NOMO-1 (cell line): Measurements from ENCODE around the gene ATP6V1F.
A peak's percentile ranks its signal among the peaks of the same experiment; 100 is the strongest.

Experiments
- DNase-seq, 2 experiments: peaks; one replicate each; lab custom pipeline; 2025; ENCODE audit not compliant: unreplicated experiment in 2 of 2; lab: John Stamatoyannopoulos, UW

Gene ATP6V1F

DNA sequence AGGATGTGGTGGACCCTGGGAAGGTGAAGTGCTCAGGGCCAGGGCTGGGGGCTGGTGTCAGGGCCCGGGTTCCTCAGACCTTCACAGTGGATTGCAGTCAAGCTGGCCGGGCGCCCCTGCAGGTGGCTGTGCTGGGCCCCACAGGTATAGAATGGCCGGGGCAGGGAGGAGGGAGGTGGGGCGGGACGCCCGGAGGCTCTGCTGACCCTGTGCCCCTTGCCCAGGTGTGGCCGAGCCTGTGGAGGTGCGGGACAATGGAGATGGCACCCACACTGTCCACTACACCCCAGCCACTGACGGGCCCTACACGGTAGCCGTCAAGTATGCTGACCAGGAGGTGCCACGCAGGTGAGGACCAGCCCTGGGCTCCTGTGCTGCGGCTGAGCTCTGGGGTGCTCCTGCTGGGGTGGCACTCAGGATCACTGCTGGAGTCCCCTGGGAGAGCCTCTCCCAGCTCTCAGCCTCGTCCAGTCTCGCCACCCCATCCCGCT, 14.9 kb upstream of the ATP6V1F start:
- no peak for DNase-seq

- DNase-seq: no peak
Measured at GRCh38 chr7:128848289-128849155, 14.1 kb upstream of the ATP6V1F start.

- no peak for DNase-seq
Measured at GRCh38 chr7:128849156-128849515, 13.5 kb upstream of the ATP6V1F start.

DNA sequence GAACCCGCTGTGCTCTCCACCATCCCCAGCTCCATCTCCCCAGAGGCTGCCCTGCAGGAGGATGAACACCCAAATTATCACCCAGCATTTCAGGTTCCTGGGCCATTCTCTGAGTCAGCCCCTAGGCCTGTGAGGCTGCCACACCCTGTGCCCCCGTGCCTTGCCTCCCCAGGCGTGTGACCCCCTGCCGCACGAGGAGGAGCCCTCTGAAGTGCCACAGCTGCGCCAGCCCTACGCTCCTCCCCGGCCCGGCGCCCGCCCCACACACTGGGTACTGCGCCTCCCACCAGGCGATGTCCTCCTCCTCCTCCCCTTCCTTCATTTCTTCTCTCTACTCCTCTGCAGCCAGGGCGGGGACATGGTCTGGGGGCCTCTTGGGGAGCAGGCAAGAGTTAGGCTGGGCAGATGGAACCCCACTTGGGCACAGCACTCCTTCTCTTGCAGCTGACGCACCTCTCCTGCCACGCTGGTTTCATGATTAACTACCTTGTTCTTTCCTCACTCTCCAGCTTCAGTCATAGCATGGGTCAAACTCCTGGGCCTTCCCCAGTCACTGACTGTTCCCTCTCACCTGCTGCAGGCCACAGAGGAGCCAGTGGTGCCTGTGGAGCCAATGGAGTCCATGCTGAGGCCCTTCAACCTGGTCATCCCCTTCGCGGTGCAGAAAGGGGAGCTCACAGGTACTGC, 12.7 kb upstream of the ATP6V1F start:
- no peak for DNase-seq

DNA sequence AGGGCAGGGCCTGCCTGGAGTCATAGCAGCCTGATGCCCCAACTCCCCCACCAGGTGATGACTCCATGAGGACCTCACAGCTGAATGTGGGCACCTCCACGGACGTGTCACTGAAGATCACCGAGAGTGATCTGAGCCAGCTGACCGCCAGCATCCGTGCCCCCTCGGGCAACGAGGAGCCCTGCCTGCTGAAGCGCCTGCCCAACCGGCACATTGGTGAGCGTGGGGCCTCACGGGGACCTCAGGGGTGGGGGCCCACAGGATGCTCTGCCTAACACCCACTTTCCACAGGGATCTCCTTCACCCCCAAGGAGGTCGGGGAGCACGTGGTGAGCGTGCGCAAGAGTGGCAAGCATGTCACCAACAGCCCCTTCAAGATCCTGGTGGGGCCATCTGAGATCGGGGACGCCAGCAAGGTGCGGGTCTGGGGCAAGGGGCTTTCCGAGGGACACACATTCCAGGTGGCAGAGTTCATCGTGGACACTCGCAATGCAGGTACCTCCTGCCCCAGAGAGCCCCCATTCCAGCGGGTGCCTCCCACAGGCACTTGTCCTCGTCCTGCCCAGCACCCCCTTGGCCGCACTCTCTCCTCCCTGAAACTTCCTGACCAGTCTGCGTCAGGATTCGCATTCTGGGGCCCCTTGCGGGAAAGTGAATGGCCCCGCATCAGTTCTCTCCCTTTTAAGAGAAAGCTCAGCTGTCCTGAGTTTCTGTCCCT, 10.0 kb upstream of the ATP6V1F start:
- no peak for DNase-seq

DNA sequence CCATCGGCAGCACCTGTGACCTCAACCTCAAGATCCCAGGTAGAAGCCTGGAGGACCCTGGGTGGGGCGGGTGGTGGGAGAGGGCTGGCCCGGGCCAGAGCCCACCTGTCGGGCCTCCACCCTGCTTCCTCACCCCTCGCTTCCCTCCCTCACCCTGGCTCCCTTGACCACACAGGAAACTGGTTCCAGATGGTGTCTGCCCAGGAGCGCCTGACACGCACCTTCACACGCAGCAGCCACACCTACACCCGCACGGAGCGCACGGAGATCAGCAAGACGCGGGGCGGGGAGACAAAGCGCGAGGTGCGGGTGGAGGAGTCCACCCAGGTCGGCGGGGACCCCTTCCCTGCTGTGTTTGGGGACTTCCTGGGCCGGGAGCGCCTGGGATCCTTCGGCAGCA, 8.9 kb upstream of the ATP6V1F start:
- DNase-seq: no peak

DNA sequence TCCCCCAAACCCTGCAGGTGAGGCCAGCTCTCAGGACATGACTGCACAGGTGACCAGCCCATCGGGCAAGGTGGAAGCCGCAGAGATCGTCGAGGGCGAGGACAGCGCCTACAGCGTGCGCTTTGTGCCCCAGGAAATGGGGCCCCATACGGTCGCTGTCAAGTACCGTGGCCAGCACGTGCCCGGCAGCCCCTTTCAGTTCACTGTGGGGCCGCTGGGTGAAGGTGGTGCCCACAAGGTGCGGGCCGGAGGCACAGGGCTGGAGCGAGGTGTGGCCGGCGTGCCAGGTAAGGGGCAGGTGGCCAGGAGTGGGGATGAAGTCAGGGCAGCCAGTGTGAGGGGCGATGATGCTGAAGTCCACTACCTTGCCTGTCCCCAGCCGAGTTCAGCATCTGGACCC, 8.3 kb upstream of the ATP6V1F start:
- DNase-seq: no peak

DNA sequence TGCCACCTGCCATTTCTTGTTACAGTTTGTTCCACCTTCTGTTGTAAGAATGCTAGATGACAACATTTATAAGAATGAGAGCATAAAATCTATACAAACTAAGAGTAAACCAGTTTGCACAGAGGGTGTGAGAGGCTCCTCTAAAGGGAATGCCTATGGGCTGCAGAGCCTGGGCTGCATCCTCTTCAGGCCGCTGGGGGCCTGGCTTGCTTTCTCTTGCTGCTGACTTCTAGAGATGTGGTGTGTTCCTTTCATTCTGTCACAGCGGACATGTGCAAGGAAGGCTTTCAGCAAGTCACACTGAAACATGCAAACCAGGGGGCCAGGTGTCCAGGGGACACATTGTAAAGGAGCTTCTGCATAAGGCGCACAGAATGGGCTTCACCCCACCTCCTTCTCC, 7.1 kb upstream of the ATP6V1F start:
- no peak for DNase-seq

DNA sequence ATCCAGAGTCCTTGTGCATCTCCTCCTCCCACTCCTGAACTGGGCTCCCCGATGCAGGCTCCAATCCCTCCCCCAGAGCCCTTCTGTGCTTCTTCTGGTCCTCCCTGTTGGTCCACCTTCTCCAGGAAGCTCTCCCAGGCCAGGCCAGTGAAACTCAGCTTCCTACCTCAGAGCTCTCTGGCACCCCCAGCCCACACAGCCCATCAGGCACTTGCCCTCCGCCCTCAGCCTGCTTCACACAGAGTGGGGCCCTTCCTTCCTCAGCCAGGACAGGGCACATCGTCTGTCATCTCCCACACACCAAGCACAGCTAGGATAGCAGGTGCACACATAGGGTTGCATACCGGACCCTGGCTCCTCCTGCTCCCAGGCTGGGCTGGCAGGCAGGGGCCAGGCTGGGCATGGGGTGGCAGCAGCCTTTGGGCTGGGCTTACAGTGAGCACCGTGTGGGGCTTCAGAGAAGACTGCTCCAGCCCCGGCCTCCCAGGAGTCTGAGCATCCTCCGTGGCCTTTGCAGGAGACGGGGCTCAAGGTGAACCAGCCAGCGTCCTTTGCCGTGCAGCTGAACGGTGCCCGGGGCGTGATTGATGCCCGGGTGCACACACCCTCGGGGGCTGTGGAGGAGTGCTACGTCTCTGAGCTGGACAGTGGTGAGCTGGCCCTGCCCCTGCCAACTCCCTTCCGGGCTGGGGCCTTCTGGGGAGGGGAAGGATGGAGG, 6.5 kb upstream of the ATP6V1F start:
- DNase-seq: no peak

DNA sequence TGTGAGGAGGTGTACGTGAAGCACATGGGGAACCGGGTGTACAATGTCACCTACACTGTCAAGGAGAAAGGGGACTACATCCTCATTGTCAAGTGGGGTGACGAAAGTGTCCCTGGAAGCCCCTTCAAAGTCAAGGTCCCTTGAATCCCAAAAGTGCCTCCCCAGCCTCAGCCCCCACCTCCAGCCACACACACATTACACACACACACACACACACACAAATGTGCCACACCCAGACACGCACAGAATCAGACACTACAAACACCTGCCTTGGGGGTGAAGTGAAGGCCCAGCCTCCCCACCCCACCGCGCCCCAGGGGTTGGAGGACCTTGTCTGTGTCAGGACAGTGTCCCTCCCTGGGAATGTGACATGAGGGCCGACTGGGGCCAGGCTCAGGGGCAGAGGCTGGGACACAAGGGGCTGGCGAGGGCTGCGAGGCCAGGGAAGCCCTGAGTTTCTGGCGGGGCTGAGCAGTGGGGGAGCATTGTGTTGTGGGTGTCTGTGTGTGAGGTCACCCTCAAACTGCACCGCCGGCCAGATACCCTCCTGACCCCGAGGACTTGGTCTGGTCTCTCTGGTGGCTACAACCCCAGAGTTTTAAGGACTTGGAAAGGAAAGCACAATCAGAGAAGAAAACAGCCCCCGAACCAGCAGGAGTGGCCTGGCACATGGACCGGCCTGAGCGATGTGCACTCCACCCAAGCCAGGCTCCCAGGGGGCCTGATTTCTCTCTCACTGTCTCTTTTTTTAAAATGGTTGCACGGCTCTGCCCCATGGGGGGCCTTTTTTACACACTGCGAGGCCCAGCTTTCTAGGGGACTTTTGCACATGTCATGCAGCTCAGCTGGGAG, 4.0 kb upstream of the ATP6V1F start:
- DNase-seq: no peak

DNA sequence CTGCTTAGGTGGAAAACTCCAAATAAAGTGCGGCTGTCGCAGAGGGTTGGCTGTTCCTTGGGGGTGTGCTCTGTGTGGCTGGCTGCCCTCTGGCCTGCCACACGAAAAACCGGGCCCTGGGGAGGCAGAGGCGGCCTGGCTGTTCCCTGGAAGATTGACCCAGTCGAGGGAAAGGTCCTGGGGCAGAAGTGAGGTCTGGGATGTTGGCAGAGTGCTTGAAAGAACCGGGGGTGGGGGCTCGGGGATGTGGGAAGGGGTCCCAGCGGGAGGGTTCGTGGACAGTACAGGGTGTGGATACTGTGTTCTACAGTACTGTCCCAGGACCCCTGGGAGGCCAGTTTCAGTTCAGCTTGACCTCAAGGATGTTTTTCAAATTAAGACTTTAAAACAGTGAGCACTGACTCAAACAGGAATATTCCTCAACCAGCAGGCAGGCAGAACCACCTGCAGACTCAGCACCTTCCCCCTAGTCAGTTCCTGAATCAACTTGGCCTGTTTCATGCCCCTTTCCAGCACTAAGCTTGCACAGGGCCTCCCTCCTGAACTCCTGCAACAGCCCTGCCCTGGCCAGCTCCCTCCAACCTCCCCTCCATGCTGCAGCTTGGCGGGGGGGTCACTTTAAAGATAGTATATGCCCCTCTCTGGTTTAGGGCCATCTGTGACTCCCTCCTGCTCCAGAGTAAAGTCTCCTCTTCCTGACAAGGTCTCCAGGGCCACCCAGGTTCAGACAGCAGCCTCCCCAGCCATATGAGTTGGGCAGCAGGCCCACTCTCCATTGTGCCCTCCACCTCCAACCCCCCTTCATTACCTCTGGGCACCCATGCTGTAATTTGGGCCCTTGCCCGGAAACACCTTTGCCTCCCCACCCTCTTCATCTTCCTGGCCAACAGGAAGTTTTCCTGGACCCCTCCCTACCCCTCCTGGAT, 3.2 kb upstream of the ATP6V1F start:
- no peak for DNase-seq

- no peak for DNase-seq
Measured at GRCh38 chr7:128860158-128861073, 2.2 kb upstream of the ATP6V1F start.

DNA sequence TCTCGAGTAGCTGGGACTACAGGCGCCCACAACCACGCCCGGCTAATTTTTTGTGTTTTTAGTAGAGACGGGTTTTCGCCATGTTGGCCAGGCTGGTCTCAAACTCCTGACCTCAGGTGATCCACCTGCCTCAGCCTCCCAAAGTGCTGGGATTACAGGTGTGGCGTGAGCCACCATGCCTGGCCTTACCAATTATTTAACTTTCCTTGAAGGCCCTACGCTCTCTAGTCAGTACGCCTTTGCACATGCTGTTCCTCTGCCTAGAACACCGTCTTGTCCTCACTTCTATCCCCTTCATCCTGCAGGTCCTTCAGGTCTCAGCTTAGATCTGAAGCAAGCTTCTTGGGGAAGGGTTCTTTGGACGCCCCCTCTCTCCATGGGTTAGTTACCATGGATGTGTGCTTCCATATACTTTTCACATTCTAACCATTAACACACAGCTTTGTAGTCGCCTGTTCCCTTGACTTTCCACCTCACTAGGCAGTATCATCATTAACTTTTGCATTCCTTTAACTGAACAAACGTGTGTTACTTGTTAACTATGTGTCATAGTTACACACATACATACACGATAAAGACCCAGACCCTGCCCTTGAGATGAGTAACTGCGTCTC, 592 bp upstream of the ATP6V1F start:
- DNase-seq: no peak

- peak; percentile 1 to 9 for DNase-seq
Measured at GRCh38 chr7:128863433-128863989, 855 bp downstream of the ATP6V1F start.

DNA sequence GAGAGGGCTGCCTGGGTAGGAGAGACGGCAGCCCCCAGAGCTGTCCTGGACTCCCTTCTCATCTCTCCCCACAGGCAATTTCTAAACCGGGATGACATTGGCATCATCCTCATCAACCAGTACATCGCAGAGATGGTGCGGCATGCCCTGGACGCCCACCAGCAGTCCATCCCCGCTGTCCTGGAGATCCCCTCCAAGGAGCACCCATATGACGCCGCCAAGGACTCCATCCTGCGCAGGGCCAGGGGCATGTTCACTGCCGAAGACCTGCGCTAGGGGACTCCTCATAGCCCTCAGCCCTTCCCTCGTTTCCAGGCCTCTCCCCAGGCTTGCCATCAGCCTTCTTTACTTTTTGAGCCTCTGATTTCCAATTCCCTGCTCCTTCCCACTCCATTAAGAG, 2.6 kb downstream of the ATP6V1F start:
- DNase-seq: no peak

GRCh38 chr7:128865996-128866877, 3.6 kb downstream of the ATP6V1F start:
- DNase-seq: no peak
